Esophagus muscularis mucosa (tissue), 4 donors: Measurements from ENCODE around the gene PHOX2A. TPM values are rescaled to one million over a fixed set of nuclear protein-coding genes. Genes with fewer than 3 reads are reported as not detected.

Experiments
- DNase-seq: peaks from one replicate; pipeline ENCODE4 v3.0.0-alpha.2; 2017; ENCODE audit errors: extremely low spot score
- H3K27ac ChIP-seq, 4 donors: fragments of 200-600 bp; sonication (generic); replicated peaks in 1 of 4; 1 replicate in 3 of 4; 2 replicates in 1 of 4; pipeline ENCODE4 v1.5.1; 2016 to 2019; ENCODE audit warnings: mild to moderate bottlenecking in 1 of 4
- H3K27me3 ChIP-seq, 4 donors: fragments of 200-600 bp; sonication (generic); one replicate each; pipeline versions ENCODE4 v1.5.1 to v1.6.0; 2016 to 2019
- H3K36me3 ChIP-seq, 4 donors: fragments of 200-600 bp; sonication (generic); one replicate each; pipeline ENCODE4 v1.5.1; 2016 to 2019
- H3K4me1 ChIP-seq, 4 donors: fragments of 200-600 bp; sonication (generic); one replicate each; pipeline ENCODE4 v1.5.1; 2016 to 2019
- H3K4me3 ChIP-seq, 4 donors: fragments of 200-600 bp; sonication (generic); 1 replicate in 2 of 4; 2 replicates in 2 of 4; pipeline ENCODE4 v1.5.1; 2016 to 2019; ENCODE audit warnings: mild to moderate bottlenecking in 4 of 4, moderate library complexity in 1 of 4
- H3K9me3 ChIP-seq, 4 donors: fragments of 200-600 bp; sonication (generic); 1 replicate in 3 of 4; 2 replicates in 1 of 4; pipeline ENCODE4 v1.5.1; 2016 to 2019
- CTCF ChIP-seq, 3 experiments: fragments of 200-600 bp in 2 of 3; fragments of 450-650 bp in 1 of 3; sonication (generic) in 2 of 3; IDR thresholded peaks; one replicate each; pipeline ENCODE4 v1.5.1; 2017 to 2019; ENCODE audit warnings: antibody characterized with exemption in 3 of 3, mild to moderate bottlenecking in 2 of 3, moderate library complexity in 1 of 3
- EP300 ChIP-seq: sonication (generic); formaldehyde crosslinking; IDR thresholded peaks from one replicate; pipeline ENCODE4 v1.6.1; 2017; ENCODE audit warnings: antibody characterized with exemption
- POLR2A ChIP-seq: fragments of 450-650 bp; IDR thresholded peaks from one replicate; pipeline ENCODE4 v1.6.1; 2017; ENCODE audit warnings: antibody characterized with exemption, moderate library complexity, mild to moderate bottlenecking, low read depth
- POLR2AphosphoS5 ChIP-seq, 2 donors: sonication (generic); formaldehyde crosslinking; IDR thresholded peaks; one replicate each; pipeline ENCODE4 v1.6.1; 2017; ENCODE audit warnings: antibody characterized with exemption in 2 of 2
- WGBS: methylation state at CpG from one replicate; pipeline ENCODE4 v1.1.5; 2018; 5-methylcytosine and 5-hydroxymethylcytosine counted together
- intact Hi-C: fragments of 100-400 bp; cut with DNase I; formaldehyde crosslinking; loops from one replicate; pipeline ENCODE4 v1.15.1; 2023
- total RNA-seq, 4 donors: library from RNA; depleted of rRNA; stranded (reverse); fragments of >200 nt; gene quantifications; one replicate each; pipeline versions ENCODE4 v1.1.0 to v1.2.1, GENCODE V29; 2016

Gene PHOX2A
- total RNA-seq, 4 donors from 2014 or later, result 1.2 to 1.3 (median 1.3) TPM

- Histone ChIP-seq H3K27ac (no peak within 1 kb of the TSS), H3K36me3 (no peaks in the 10 kb centered on the region), H3K4me1 (no peaks in the 10 kb centered on the region), H3K4me3 (no peak within 1 kb of the TSS), H3K9me3 (no peaks in the 10 kb centered on the region), H3K27me3 (no peaks in the 10 kb centered on the region)
- no peak for DNase-seq
- TF ChIP-seq EP300 (no peak), POLR2A (no peak)
- WGBS, result 89% methylated on average over 4 of the region's 5 CpGs
- intact Hi-C loops, result no loop called here
Measured at GRCh38 chr11:72191961-72192381, 52.0 kb downstream of the PHOX2A start, which contains the start of gene FOLR1. FOLR1 (plus strand) TSS chr11:72192140; CDS start chr11:72192174, 34 bp downstream.

GRCh38 chr11:72190631-72191071 is 53.3 kb downstream of the PHOX2A start:
- no peaks in the 10 kb centered on the region for H3K9me3 ChIP-seq
- TF ChIP-seq EP300 (no peak), POLR2AphosphoS5 (IDR thresholded peaks at IDR 0.05) (no peak), CTCF (IDR thresholded peaks at IDR 0.05) (no peak), POLR2A (no peak)
- no peaks in the 10 kb centered on the region for H3K4me1 ChIP-seq
- H3K36me3 ChIP-seq, result no peaks in the 10 kb centered on the region
- H3K27ac ChIP-seq, result no peak overlapping the region
- no peak for DNase-seq
- H3K4me3 ChIP-seq, result no peak overlapping the region
- intact Hi-C loops, result no loop called here
- WGBS, result 73% methylated on average over 5 of the region's 5 CpGs
- no peaks in the 10 kb centered on the region for H3K27me3 ChIP-seq

GRCh38 chr11:72189455-72190250 is 54.3 kb downstream of the PHOX2A start:
- no peaks in the 10 kb centered on the region for H3K9me3 ChIP-seq
- H3K27me3 ChIP-seq, result no peaks in the 10 kb centered on the region
- intact Hi-C loops, result no loop called here
- no peaks in the 10 kb centered on the region for H3K36me3 ChIP-seq
- no peak overlapping the region for H3K4me3 ChIP-seq
- H3K4me1 ChIP-seq, result no peaks in the 10 kb centered on the region
- DNase-seq, result no peak
- WGBS, result 55% methylated on average over 3 of the region's 3 CpGs
- no peak overlapping the region for H3K27ac ChIP-seq
- TF ChIP-seq POLR2AphosphoS5 (IDR thresholded peaks at IDR 0.05) (no peak), EP300 (no peak), CTCF (IDR thresholded peaks at IDR 0.05) (no peak), POLR2A (no peak)

Other genes starting within 250 kb of the PHOX2A start
- 1 to 10 TPM; 2.7 to 9.4 (median 5.9) TPM for gene IL18BP, start 245.3 kb downstream of the PHOX2A start, total RNA-seq
- gene NUMA1, start 163.6 kb downstream of the PHOX2A start, total RNA-seq, result 100 to 1,000 TPM; 214 to 328 (median 272) TPM
- gene LRRC51, start 163.3 kb downstream of the PHOX2A start, total RNA-seq, result 10 to 100 TPM in 1 of 4 donors, 1 to 10 TPM in 3; 9.1 to 10.0 (median 9.2) TPM
- gene LAMTOR1, start 140.9 kb downstream of the PHOX2A start, total RNA-seq, result 100 to 1,000 TPM in 2 of 4 donors, 10 to 100 TPM in 2; 86.8 to 103 (median 98.0) TPM
- gene TOMT, start 138.3 kb downstream of the PHOX2A start, total RNA-seq, result not detected
- gene ANAPC15, start 131.5 kb downstream of the PHOX2A start, total RNA-seq, result 10 to 100 TPM; 43.5 to 58.1 (median 48.1) TPM
- under 1 TPM in 2 of 4 donors, not detected in 2; 0.50 to 0.83 TPM for gene FOLR3, start 108.5 kb downstream of the PHOX2A start, total RNA-seq
- 1 to 10 TPM in 1 of 4 donors, under 1 TPM in 1, not detected in 2; 0.40 to 1.0 TPM for gene FOLR1, start 52.0 kb downstream of the PHOX2A start, total RNA-seq
- gene FOLR2, start 27.4 kb downstream of the PHOX2A start, total RNA-seq, result 10 to 100 TPM; 26.6 to 78.7 (median 33.1) TPM
- gene INPPL1, start 19.4 kb downstream of the PHOX2A start, total RNA-seq, result 100 to 1,000 TPM in 2 of 4 donors, 10 to 100 TPM in 2; 61.6 to 158 (median 100) TPM
- gene CLPB, start 190.4 kb upstream of the PHOX2A start, total RNA-seq, result 10 to 100 TPM; 15.4 to 23.2 (median 22.6) TPM